ENCODE results near the gene GALNT18.

- TF ChIP-seq POLR2A (IDR thresholded peaks at IDR 0.05) (no peak), CTCF (IDR thresholded peaks at IDR 0.05) (no peak), POLR2AphosphoS5 (IDR thresholded peaks at IDR 0.05) (no peak)
Observed at GRCh38 chr11:11290354-11290753, 331.5 kb downstream of the GALNT18 start.

Data from breast epithelium (tissue), 3 donors.